Measurements from ENCODE around the gene ACD.
A peak's percentile ranks its signal among the peaks of the same experiment; 100 is the strongest.

The ACD gene

DNA sequence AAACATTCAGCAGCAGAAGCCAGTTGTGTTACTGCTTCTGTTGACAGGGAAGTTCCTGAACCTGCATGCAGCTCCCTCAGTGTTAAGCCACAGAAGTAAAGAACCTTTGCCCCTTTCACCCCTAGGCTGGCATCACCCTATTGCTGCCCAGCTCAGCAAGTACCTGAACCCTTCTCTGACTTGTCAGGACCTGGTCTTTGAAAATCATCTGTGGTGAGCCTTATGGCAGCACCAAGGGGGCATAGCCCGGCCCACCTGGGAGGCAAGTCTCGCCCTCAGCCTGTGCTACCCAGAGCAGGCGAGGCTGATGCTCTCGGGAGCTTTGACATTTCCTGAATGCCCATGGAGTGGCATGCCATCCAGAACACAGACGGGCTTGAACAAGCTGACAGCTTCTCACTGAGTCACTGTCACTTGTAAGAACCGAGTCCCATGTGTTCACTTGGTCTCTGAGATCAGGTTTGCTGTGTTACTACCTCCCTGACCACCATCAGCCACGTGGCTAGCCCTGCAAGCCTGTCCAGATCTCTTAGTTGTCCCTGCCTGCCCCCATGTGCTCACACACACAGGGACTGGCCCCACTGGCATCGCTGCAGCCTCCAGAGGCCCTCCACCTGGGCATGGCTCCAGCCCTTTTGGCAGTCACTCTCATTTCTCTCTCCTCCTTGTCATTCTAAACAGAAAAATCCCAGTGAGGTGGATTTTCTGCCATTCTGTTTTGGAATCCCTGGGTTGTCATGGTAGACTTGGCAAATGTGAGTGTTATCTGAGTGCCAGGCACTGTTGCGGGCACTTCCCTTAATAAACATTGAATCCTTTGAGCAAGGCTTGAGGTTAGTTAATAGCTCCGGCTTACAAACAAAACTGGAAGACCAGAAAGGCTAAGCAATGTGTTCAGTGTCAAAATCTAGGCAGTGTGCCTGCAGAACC lies 18.0 kb downstream of the ACD start:
- H3K4me1 ChIP-seq (ENCODE audit: control insufficient read depth, insufficient read depth, low read depth, low read length): peaks cover 8% of the 10 kb centered on the region
- H2BK15ac ChIP-seq (ENCODE audit: low read depth, poor library complexity, severe bottlenecking): no peak overlapping the region
- no peak overlapping the region for H3K9ac ChIP-seq (ENCODE audit: low read length)
- H4K91ac ChIP-seq (ENCODE audit: low read length): no peak overlapping the region
- H3K4me2 ChIP-seq (ENCODE audit: low read length, poor library complexity, severe bottlenecking): no peak overlapping the region
- H2AFZ ChIP-seq (ENCODE audit: low read depth, low read length): no peak overlapping the region
- H3K4ac ChIP-seq (ENCODE audit: low read depth in 1 of 2, low read length in 2 of 2): no peak overlapping the region
- H3K23ac ChIP-seq (ENCODE audit: low read length in 2 of 2): no peak overlapping the region
- H3K36me3 ChIP-seq (ENCODE audit: control insufficient read depth in 1 of 2, insufficient read depth in 2 of 2, low read depth in 1 of 2, low read length in 2 of 2): peaks cover 21 to 23% of the 10 kb centered on the region in 2 experiments
- H3K4me3 ChIP-seq (ENCODE audit: insufficient read depth in 1 of 2, low read depth in 1 of 2, low read length in 2 of 2): no peak overlapping the region
- no peak overlapping the region for H2BK120ac ChIP-seq (ENCODE audit: low read depth, low read length)
- H3K27ac ChIP-seq (ENCODE audit: low read length, poor library complexity, severe bottlenecking): no peak overlapping the region
- WGBS: 89% methylated on average over 10 of the region's 10 CpGs
- H2BK5ac ChIP-seq (ENCODE audit: low read depth, low read length, poor library complexity, severe bottlenecking): no peak overlapping the region
- no peak overlapping the region for H3K14ac ChIP-seq (ENCODE audit: low read length in 2 of 2)
- H3K27me3 ChIP-seq (ENCODE audit: control insufficient read depth in 1 of 2, insufficient read depth in 1 of 2, low read length in 2 of 2): peaks cover 18 to 30% of the 10 kb centered on the region in 2 experiments
- no peaks in the 10 kb centered on the region for H3K79me1 ChIP-seq (replicated peaks; ENCODE audit: low read length, poor library complexity, severe bottlenecking)
- no peak overlapping the region for H4K8ac ChIP-seq (ENCODE audit: low read length)
- DNase-seq: no peak
- H2AK5ac ChIP-seq (ENCODE audit: low read length, severe bottlenecking): no peak overlapping the region
- H3K18ac ChIP-seq (ENCODE audit: low read depth in 1 of 2, low read length in 2 of 2): no peak overlapping the region
- no peak overlapping the region for H2BK12ac ChIP-seq (ENCODE audit: low read length in 2 of 2)
- no peaks in the 10 kb centered on the region for H3K9me3 ChIP-seq (ENCODE audit: control insufficient read depth, low read length)

DNA sequence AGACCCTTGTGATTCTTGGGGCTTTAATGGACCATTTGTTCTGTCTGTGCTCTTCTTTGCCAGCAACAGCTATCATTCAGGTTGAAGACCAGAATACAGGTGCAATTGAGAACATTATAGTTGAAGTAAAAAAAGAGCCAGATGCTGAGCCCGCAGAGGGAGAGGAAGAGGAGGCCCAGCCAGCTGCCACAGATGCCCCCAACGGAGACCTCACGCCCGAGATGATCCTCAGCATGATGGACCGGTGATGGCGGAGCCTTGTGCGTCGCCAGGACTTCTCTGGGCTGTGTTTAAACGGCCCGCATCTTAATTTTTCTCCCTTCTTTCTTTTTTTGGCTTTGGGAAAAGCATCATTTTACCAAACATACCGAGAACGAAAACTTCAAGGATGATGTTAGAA lies 22.4 kb downstream of the ACD start:
- Histone ChIP-seq H2BK12ac (ENCODE audit: low read length in 2 of 2) (no peak overlapping the region), H3K4me2 (ENCODE audit: low read length, poor library complexity, severe bottlenecking) (no peak overlapping the region), H3K18ac (ENCODE audit: low read depth in 1 of 2, low read length in 2 of 2) (no peak overlapping the region), H2BK5ac (ENCODE audit: low read depth, low read length, poor library complexity, severe bottlenecking) (no peak overlapping the region), H3K23ac (ENCODE audit: low read length in 2 of 2) (no peak overlapping the region), H2BK120ac (ENCODE audit: low read depth, low read length) (no peak overlapping the region), H3K4me3 (ENCODE audit: insufficient read depth in 1 of 2, low read depth in 1 of 2, low read length in 2 of 2) (no peak overlapping the region), H3K4ac (ENCODE audit: low read depth in 1 of 2, low read length in 2 of 2) (no peak overlapping the region), H3K27me3 (ENCODE audit: control insufficient read depth in 1 of 2, insufficient read depth in 1 of 2, low read length in 2 of 2) (no peaks in the 10 kb centered on the region), H3K27ac (ENCODE audit: low read length, poor library complexity, severe bottlenecking) (no peak overlapping the region), H2BK15ac (ENCODE audit: low read depth, poor library complexity, severe bottlenecking) (no peak overlapping the region), H4K8ac (ENCODE audit: low read length) (no peak overlapping the region), H2AFZ (ENCODE audit: low read depth, low read length) (no peak overlapping the region), H3K9ac (ENCODE audit: low read length) (no peak overlapping the region), H3K79me1 (replicated peaks; ENCODE audit: low read length, poor library complexity, severe bottlenecking) (peaks cover 18% of the 10 kb centered on the region), H3K9me3 (ENCODE audit: control insufficient read depth, low read length) (no peaks in the 10 kb centered on the region), H3K14ac (ENCODE audit: low read length in 2 of 2) (no peak overlapping the region), H2AK5ac (ENCODE audit: low read length, severe bottlenecking) (no peak overlapping the region), H3K4me1 (ENCODE audit: control insufficient read depth, insufficient read depth, low read depth, low read length) (no peaks in the 10 kb centered on the region), H3K36me3 (ENCODE audit: control insufficient read depth in 1 of 2, insufficient read depth in 2 of 2, low read depth in 1 of 2, low read length in 2 of 2) (peaks cover 46 to 49% of the 10 kb centered on the region in 2 experiments), H4K91ac (ENCODE audit: low read length) (no peak overlapping the region)
- DNase-seq: no peak
- 95% methylated on average over 12 of the region's 12 CpGs for WGBS

DNA sequence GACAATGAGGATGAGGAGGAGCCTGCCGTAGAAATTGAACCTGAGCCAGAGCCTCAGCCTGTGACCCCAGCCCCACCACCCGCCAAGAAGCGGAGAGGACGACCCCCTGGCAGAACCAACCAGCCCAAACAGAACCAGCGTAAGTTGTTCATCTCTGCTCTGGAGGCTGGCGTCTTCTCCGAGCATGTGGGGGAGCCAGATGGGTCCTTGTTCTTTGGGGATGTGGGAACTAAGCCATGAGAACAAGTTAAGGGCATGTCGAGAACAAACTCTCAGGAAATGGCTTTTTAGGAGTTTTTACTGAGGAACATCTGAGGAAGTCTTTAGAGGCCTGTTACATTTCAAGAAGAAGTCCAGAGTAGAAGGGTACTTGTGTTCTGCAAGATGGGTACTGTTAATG lies 23.3 kb downstream of the ACD start:
- H2AK5ac ChIP-seq (ENCODE audit: low read length, severe bottlenecking): no peak overlapping the region
- no peak overlapping the region for H3K14ac ChIP-seq (ENCODE audit: low read length in 2 of 2)
- H4K91ac ChIP-seq (ENCODE audit: low read length): no peak overlapping the region
- no peak for DNase-seq
- H4K8ac ChIP-seq (ENCODE audit: low read length): no peak overlapping the region
- H3K4me2 ChIP-seq (ENCODE audit: low read length, poor library complexity, severe bottlenecking): no peak overlapping the region
- peaks cover 24% of the 10 kb centered on the region for H3K79me1 ChIP-seq (replicated peaks; ENCODE audit: low read length, poor library complexity, severe bottlenecking)
- no peaks in the 10 kb centered on the region for H3K9me3 ChIP-seq (ENCODE audit: control insufficient read depth, low read length)
- no peak overlapping the region for H3K27ac ChIP-seq (ENCODE audit: low read length, poor library complexity, severe bottlenecking)
- no peaks in the 10 kb centered on the region for H3K4me1 ChIP-seq (ENCODE audit: control insufficient read depth, insufficient read depth, low read depth, low read length)
- no peak overlapping the region for H3K4ac ChIP-seq (ENCODE audit: low read depth in 1 of 2, low read length in 2 of 2)
- H2BK5ac ChIP-seq (ENCODE audit: low read depth, low read length, poor library complexity, severe bottlenecking): no peak overlapping the region
- H3K36me3 ChIP-seq (ENCODE audit: control insufficient read depth in 1 of 2, insufficient read depth in 2 of 2, low read depth in 1 of 2, low read length in 2 of 2): peaks cover 52 to 53% of the 10 kb centered on the region in 2 experiments
- H3K23ac ChIP-seq (ENCODE audit: low read length in 2 of 2): no peak overlapping the region
- H2BK15ac ChIP-seq (ENCODE audit: low read depth, poor library complexity, severe bottlenecking): no peak overlapping the region
- H2BK120ac ChIP-seq (ENCODE audit: low read depth, low read length): no peak overlapping the region
- H3K4me3 ChIP-seq (ENCODE audit: insufficient read depth in 1 of 2, low read depth in 1 of 2, low read length in 2 of 2): no peak overlapping the region
- no peak overlapping the region for H2BK12ac ChIP-seq (ENCODE audit: low read length in 2 of 2)
- 98% methylated on average over 8 of the region's 8 CpGs for WGBS
- H3K27me3 ChIP-seq (ENCODE audit: control insufficient read depth in 1 of 2, insufficient read depth in 1 of 2, low read length in 2 of 2): no peaks in the 10 kb centered on the region
- no peak overlapping the region for H3K9ac ChIP-seq (ENCODE audit: low read length)
- H2AFZ ChIP-seq (ENCODE audit: low read depth, low read length): no peak overlapping the region
- H3K18ac ChIP-seq (ENCODE audit: low read depth in 1 of 2, low read length in 2 of 2): no peak overlapping the region

DNA sequence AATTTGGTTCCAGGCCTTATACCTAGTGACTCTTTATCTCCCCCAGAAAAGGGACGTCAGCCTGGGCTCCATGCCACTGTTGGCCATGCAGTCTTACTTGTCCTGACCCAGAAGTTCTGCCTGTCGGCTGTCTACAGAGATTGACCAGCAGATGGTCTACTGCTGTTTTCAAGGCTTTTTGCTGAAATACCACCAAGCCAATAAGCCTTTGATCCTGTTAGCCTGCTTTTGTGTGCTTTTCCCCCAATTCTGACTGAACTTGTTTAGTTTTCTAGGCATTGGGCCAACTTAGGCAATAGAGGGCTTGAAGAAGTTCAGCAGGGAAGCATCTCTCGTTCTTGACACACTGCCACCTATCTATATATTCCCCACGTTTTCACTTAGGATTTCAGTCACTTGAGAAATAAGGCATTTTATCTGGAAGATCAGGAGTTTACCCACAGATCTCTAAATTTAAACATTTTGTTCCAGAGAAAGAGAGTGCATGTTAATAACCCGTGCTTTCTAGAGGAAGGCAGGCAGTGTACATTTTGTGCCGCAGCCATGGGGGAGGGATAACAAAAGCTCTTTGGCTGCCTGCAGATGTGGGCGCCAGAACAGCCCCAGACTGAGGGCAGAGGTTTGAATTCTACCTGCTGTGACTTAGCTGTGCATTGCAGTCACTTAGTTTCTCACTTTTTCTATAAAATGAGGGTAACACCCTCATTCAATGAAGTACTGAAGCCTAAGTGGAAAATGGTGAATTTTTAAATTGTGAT lies 27.5 kb downstream of the ACD start:
- no peak overlapping the region for H3K23ac ChIP-seq (ENCODE audit: low read length in 2 of 2)
- no peaks in the 10 kb centered on the region for H3K27me3 ChIP-seq (ENCODE audit: control insufficient read depth in 1 of 2, insufficient read depth in 1 of 2, low read length in 2 of 2)
- DNase-seq: peak; percentile 10
- no peak overlapping the region for H2BK120ac ChIP-seq (ENCODE audit: low read depth, low read length)
- H2BK5ac ChIP-seq (ENCODE audit: low read depth, low read length, poor library complexity, severe bottlenecking): no peak overlapping the region
- H3K9me3 ChIP-seq (ENCODE audit: control insufficient read depth, low read length): no peaks in the 10 kb centered on the region
- H3K79me1 ChIP-seq (replicated peaks; ENCODE audit: low read length, poor library complexity, severe bottlenecking): peaks cover 31% of the 10 kb centered on the region
- H2AFZ ChIP-seq (ENCODE audit: low read depth, low read length): no peak overlapping the region
- no peak overlapping the region for H2BK15ac ChIP-seq (ENCODE audit: low read depth, poor library complexity, severe bottlenecking)
- H3K14ac ChIP-seq (ENCODE audit: low read length in 2 of 2): no peak overlapping the region
- no peak overlapping the region for H2BK12ac ChIP-seq (ENCODE audit: low read length in 2 of 2)
- no peaks in the 10 kb centered on the region for H3K4me1 ChIP-seq (ENCODE audit: control insufficient read depth, insufficient read depth, low read depth, low read length)
- H3K4me3 ChIP-seq (ENCODE audit: insufficient read depth in 1 of 2, low read depth in 1 of 2, low read length in 2 of 2): no peak overlapping the region
- 93% methylated on average over 5 of the region's 7 CpGs for WGBS
- H3K18ac ChIP-seq (ENCODE audit: low read depth in 1 of 2, low read length in 2 of 2): no peak overlapping the region
- H3K4ac ChIP-seq (ENCODE audit: low read depth in 1 of 2, low read length in 2 of 2): no peak overlapping the region
- no peak overlapping the region for H4K8ac ChIP-seq (ENCODE audit: low read length)
- no peak overlapping the region for H4K91ac ChIP-seq (ENCODE audit: low read length)
- H3K36me3 ChIP-seq (ENCODE audit: control insufficient read depth in 1 of 2, insufficient read depth in 2 of 2, low read depth in 1 of 2, low read length in 2 of 2): peaks cover 58 to 62% of the 10 kb centered on the region in 2 experiments
- H3K27ac ChIP-seq (ENCODE audit: low read length, poor library complexity, severe bottlenecking): no peak overlapping the region
- H2AK5ac ChIP-seq (ENCODE audit: low read length, severe bottlenecking): no peak overlapping the region
- no peak overlapping the region for H3K4me2 ChIP-seq (ENCODE audit: low read length, poor library complexity, severe bottlenecking)
- no peak overlapping the region for H3K9ac ChIP-seq (ENCODE audit: low read length)
